Measurements from ENCODE around the gene DENR. TPM values are rescaled to one million over a fixed set of nuclear protein-coding genes. Genes with fewer than 3 reads are reported as not detected.
A peak's percentile ranks its signal among the peaks of the same experiment; 100 is the strongest.
"Not testable (repeated sequence)": the region's sequence is repeated elsewhere in the genome, so short reads cannot be mapped to it uniquely, and the experiment has no call there.

The DENR gene
- total and polyA plus RNA-seq, 7 experiments from 2014 or later = 29.5 to 75.8 (median 50.5) TPM

- H3K4me3 ChIP-seq (ENCODE audit: low read length); DNase-seq; POLR2A ChIA-PET; ATAC-seq; CTCF ChIA-PET; H3K9me3 Mint-ChIP-seq; H3K9me3 ChIP-seq (ENCODE audit: control insufficient read depth in 2 of 3, low read length in 3 of 3); H3K27me3 Mint-ChIP-seq; H3K27me3 ChIP-seq (ENCODE audit: control insufficient read depth in 2 of 2, insufficient read depth in 2 of 2, low read length in 2 of 2): not testable (repeated sequence)
- intact Hi-C loops (cut with micrococcal nuclease) = loop anchor here (5.0 to 10.0 kb wide), 5 partner anchors 416 to 961 kb away; partner anchors contain the start of genes SBNO1 (in 2 of the 2), ATP6V0A2 (in 1 of the 2) and TMED2 (in 1 of the 2)
- Mint-ChIP-seq H3K4me1 (peaks cover 16 to 53% (median 45%) of the 10 kb centered on the region in 7 donors), H3K27ac (peak overlapping the region; percentile 72 to 98 (median 92)), H3K36me3 (peaks cover 3 to 19% (median 18%) of the 10 kb centered on the region in 5 donors), H3K4me3 (peak overlapping the region; percentile 72 to 100 (median 96))
- peak overlapping the region; percentile 94 for H3K27ac ChIP-seq (ENCODE audit: low read depth, low read length)
- H3K4me1 ChIP-seq (ENCODE audit: control insufficient read depth in 2 of 2, insufficient read depth in 2 of 2, low read length in 2 of 2) = peaks cover 12 to 19% of the 10 kb centered on the region in 2 donors
- H3K36me3 ChIP-seq (ENCODE audit: control insufficient read depth in 2 of 3, insufficient read depth in 3 of 3, low read length in 3 of 3) = peaks cover 4 to 18% (median 4%) of the 10 kb centered on the region in 3 experiments
Measured at GRCh38 chr12:122750781-122751515, 1.7 kb upstream of the DENR start.

- Histone ChIP-seq H3K27me3 (ENCODE audit: control insufficient read depth in 2 of 2, insufficient read depth in 2 of 2, low read length in 2 of 2) (no peaks in the 10 kb centered on the region), H3K4me3 (ENCODE audit: low read length) (peak overlapping the region; percentile 87), H3K36me3 (ENCODE audit: control insufficient read depth in 2 of 3, insufficient read depth in 3 of 3, low read length in 3 of 3) (peaks cover 9 to 40% (median 21%) of the 10 kb centered on the region in 3 experiments), H3K9me3 (ENCODE audit: control insufficient read depth in 2 of 3, low read length in 3 of 3) (no peaks in the 10 kb centered on the region), H3K27ac (ENCODE audit: low read depth, low read length) (peak overlapping the region; percentile 94), H3K4me1 (ENCODE audit: control insufficient read depth in 2 of 2, insufficient read depth in 2 of 2, low read length in 2 of 2) (peaks cover 12 to 19% of the 10 kb centered on the region in 2 donors)
- H3K27ac Mint-ChIP-seq = peak overlapping the region; percentile 89 to 98 (median 96)
- H3K4me1 Mint-ChIP-seq = peaks cover 31 to 74% (median 62%) of the 10 kb centered on the region in 7 donors
- H3K9me3 Mint-ChIP-seq = no peaks in the 10 kb centered on the region
- CTCF ChIA-PET = interaction anchor here (0.5 to 2.7 kb wide), 3 partner anchors 115 to 862 kb away, joined by 3 to 8 read pairs (median 4); no protein-coding TSS in a partner anchor
- no peak for ATAC-seq
- H3K27me3 Mint-ChIP-seq = no peaks in the 10 kb centered on the region
- no peak for DNase-seq
- POLR2A ChIA-PET = interaction anchor here (0.9 to 3.1 kb wide), 7 partner anchors 9 to 252 kb away, joined by 3 to 17 read pairs (median 8); partner anchors contain the start of genes CCDC62, KNTC1, RSRC2 and ZCCHC8
- peak overlapping the region; percentile 93 to 100 (median 96) for H3K4me3 Mint-ChIP-seq
- intact Hi-C loops (cut with micrococcal nuclease) = loop anchor here (2.0 to 10.0 kb wide), 6 partner anchors 84 to 959 kb away; partner anchors contain the start of genes SBNO1 (in 2 of the 2), ATP6V0A2 (in 1 of the 2) and TMED2 (in 1 of the 2)
- peaks cover 3 to 35% (median 31%) of the 10 kb centered on the region in 5 donors for H3K36me3 Mint-ChIP-seq
Measured at GRCh38 chr12:122753319-122753650, 661 bp downstream of the DENR start.

- Histone ChIP-seq H3K4me1 (ENCODE audit: control insufficient read depth in 2 of 2, insufficient read depth in 2 of 2, low read length in 2 of 2) (peaks cover 12 to 19% of the 10 kb centered on the region in 2 donors), H3K4me3 (ENCODE audit: low read length) (no peak overlapping the region), H3K27ac (ENCODE audit: low read depth, low read length) (peak overlapping the region; percentile 15), H3K9me3 (ENCODE audit: control insufficient read depth in 2 of 3, low read length in 3 of 3) (no peaks in the 10 kb centered on the region), H3K36me3 (ENCODE audit: control insufficient read depth in 2 of 3, insufficient read depth in 3 of 3, low read length in 3 of 3) (peaks cover 11 to 50% (median 21%) of the 10 kb centered on the region in 3 experiments), H3K27me3 (ENCODE audit: control insufficient read depth in 2 of 2, insufficient read depth in 2 of 2, low read length in 2 of 2) (no peaks in the 10 kb centered on the region)
- intact Hi-C loops (cut with micrococcal nuclease) = loop anchor here (5.0 to 10.0 kb wide), 5 partner anchors 420 to 958 kb away; partner anchors contain the start of genes SBNO1 (in 2 of the 2), ATP6V0A2 (in 1 of the 2) and TMED2 (in 1 of the 2)
- peak overlapping the region in 3 of 10 donors; percentile 41 to 100 (median 95) for H3K4me3 Mint-ChIP-seq
- H3K4me1 Mint-ChIP-seq = peaks cover 33 to 76% (median 67%) of the 10 kb centered on the region in 7 donors
- H3K36me3 Mint-ChIP-seq = peaks cover 3 to 41% (median 31%) of the 10 kb centered on the region in 5 donors
- H3K9me3 Mint-ChIP-seq = no peaks in the 10 kb centered on the region
- peak overlapping the region in 6 of 9 donors; percentile 57 to 96 (median 84) for H3K27ac Mint-ChIP-seq
- CTCF ChIA-PET = no interaction called here
- no peaks in the 10 kb centered on the region for H3K27me3 Mint-ChIP-seq
- no peak for ATAC-seq
- POLR2A ChIA-PET = interaction anchor here (0.6 kb wide), 1 partner anchor 354 kb away, joined by 3 read pairs; no protein-coding TSS in a partner anchor
- DNase-seq = no peak
Measured at GRCh38 chr12:122754790-122755189, 2.2 kb downstream of the DENR start.

DNA sequence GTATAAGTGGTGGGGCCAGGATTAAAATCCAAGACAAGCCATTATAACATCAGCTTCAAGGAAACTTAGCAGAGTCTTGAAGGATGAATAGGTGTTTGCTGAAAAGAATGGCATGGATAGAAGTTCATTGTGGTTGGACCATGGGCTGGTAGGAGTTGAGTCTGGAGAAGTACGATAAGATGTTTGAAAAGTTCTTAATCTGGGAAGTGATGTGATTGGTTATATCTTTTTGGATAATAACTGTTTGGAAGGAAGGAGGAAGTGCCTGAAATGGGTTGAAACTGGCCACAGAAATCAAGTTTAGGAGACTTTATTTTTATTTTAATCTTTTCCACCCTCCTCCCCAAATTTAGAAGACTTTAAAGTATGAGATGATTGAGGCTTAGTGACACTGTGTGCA, 4.9 kb downstream of the DENR start:
- Mint-ChIP-seq H3K4me1 (peaks cover 39 to 62% (median 55%) of the 10 kb centered on the region in 7 donors), H3K27me3 (no peaks in the 10 kb centered on the region), H3K4me3 (no peak overlapping the region), H3K27ac (peak overlapping the region in 5 of 9 donors; percentile 9 to 64 (median 21)), H3K36me3 (peaks cover 3 to 40% (median 31%) of the 10 kb centered on the region in 5 donors), H3K9me3 (no peaks in the 10 kb centered on the region)
- H3K27ac ChIP-seq (ENCODE audit: low read depth, low read length) = no peak overlapping the region
- H3K36me3 ChIP-seq (ENCODE audit: control insufficient read depth in 2 of 3, insufficient read depth in 3 of 3, low read length in 3 of 3) = peaks cover 13 to 72% (median 21%) of the 10 kb centered on the region in 3 experiments
- no peak for DNase-seq
- POLR2A ChIA-PET = interaction anchor here (0.6 kb wide), 1 partner anchor 33 kb away, joined by 3 read pairs; no protein-coding TSS in a partner anchor
- H3K27me3 ChIP-seq (ENCODE audit: control insufficient read depth in 2 of 2, insufficient read depth in 2 of 2, low read length in 2 of 2) = no peaks in the 10 kb centered on the region
- H3K9me3 ChIP-seq (ENCODE audit: control insufficient read depth in 2 of 3, low read length in 3 of 3) = no peaks in the 10 kb centered on the region
- intact Hi-C loops (cut with micrococcal nuclease) = loop anchor here (10.0 kb wide), 2 partner anchors 423 to 607 kb away; partner anchors contain the start of gene SBNO1 (in 1 of the 2)
- no peak for ATAC-seq
- CTCF ChIA-PET = interaction anchor here (1.1 kb wide), 1 partner anchor 358 kb away, joined by 4 read pairs; no protein-coding TSS in a partner anchor
- H3K4me1 ChIP-seq (ENCODE audit: control insufficient read depth in 2 of 2, insufficient read depth in 2 of 2, low read length in 2 of 2) = peaks cover 12 to 16% of the 10 kb centered on the region in 2 donors
- H3K4me3 ChIP-seq (ENCODE audit: low read length) = no peak overlapping the region

GRCh38 chr12:122785503-122785902, 32.9 kb downstream of the DENR start:
- ChIA-PET CTCF (no interaction called here), POLR2A (no interaction called here)
- no peaks in the 10 kb centered on the region for H3K27me3 ChIP-seq (ENCODE audit: control insufficient read depth in 2 of 2, insufficient read depth in 2 of 2, low read length in 2 of 2)
- no peaks in the 10 kb centered on the region for H3K27me3 Mint-ChIP-seq
- H3K36me3 ChIP-seq (ENCODE audit: control insufficient read depth in 2 of 3, insufficient read depth in 3 of 3, low read length in 3 of 3) = no peaks in the 10 kb centered on the region
- no peak overlapping the region for H3K4me3 ChIP-seq (ENCODE audit: low read length)
- no peak overlapping the region for H3K27ac Mint-ChIP-seq
- no peaks in the 10 kb centered on the region for H3K4me1 Mint-ChIP-seq
- no peak overlapping the region for H3K27ac ChIP-seq (ENCODE audit: low read depth, low read length)
- no peaks in the 10 kb centered on the region for H3K9me3 ChIP-seq (ENCODE audit: control insufficient read depth in 2 of 3, low read length in 3 of 3)
- no peaks in the 10 kb centered on the region for H3K9me3 Mint-ChIP-seq
- no peaks in the 10 kb centered on the region for H3K36me3 Mint-ChIP-seq
- DNase-seq (no peak), ATAC-seq (no peak)
- intact Hi-C loops (cut with micrococcal nuclease) = no loop called here
- H3K4me1 ChIP-seq (ENCODE audit: control insufficient read depth in 2 of 2, insufficient read depth in 2 of 2, low read length in 2 of 2) = no peaks in the 10 kb centered on the region
- H3K4me3 Mint-ChIP-seq = no peak overlapping the region

DNA sequence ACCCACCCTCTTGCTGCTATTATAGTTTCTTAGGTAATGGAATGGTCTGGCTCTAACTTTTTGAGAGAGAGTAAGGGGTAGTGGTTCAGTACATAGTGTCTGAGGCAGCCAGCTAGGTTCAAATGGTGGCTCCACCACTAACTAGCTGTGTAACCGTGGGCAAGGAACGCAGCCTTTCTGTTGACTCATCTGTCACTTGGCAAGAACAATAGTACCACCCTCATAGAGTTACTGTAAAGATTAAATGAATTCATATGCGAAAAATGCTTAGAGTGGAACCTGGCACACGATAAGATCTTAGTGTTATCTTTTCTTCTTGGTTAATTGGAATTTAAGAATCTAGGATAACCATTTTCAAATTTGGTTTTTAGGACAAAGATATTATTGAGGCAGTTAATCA, 35.8 kb downstream of the DENR start:
- Histone ChIP-seq H3K9me3 (ENCODE audit: control insufficient read depth in 2 of 3, low read length in 3 of 3) (no peaks in the 10 kb centered on the region), H3K36me3 (ENCODE audit: control insufficient read depth in 2 of 3, insufficient read depth in 3 of 3, low read length in 3 of 3) (no peaks in the 10 kb centered on the region), H3K27ac (ENCODE audit: low read depth, low read length) (no peak overlapping the region), H3K4me1 (ENCODE audit: control insufficient read depth in 2 of 2, insufficient read depth in 2 of 2, low read length in 2 of 2) (no peaks in the 10 kb centered on the region), H3K4me3 (ENCODE audit: low read length) (no peak overlapping the region), H3K27me3 (ENCODE audit: control insufficient read depth in 2 of 2, insufficient read depth in 2 of 2, low read length in 2 of 2) (no peaks in the 10 kb centered on the region)
- Mint-ChIP-seq H3K4me1 (no peaks in the 10 kb centered on the region), H3K36me3 (no peaks in the 10 kb centered on the region), H3K9me3 (no peaks in the 10 kb centered on the region), H3K27ac (no peak overlapping the region), H3K4me3 (no peak overlapping the region), H3K27me3 (no peaks in the 10 kb centered on the region)
- intact Hi-C loops (cut with micrococcal nuclease) = no loop called here
- CTCF ChIA-PET = no interaction called here
- DNase-seq = no peak
- no peak for ATAC-seq
- POLR2A ChIA-PET = no interaction called here

Data from naive thymus-derived CD4-positive, alpha-beta T cell (primary cell).